Upper lobe of left lung (tissue), 4 donors: Measurements from ENCODE around the gene UCHL5.

Source experiments
- CTCF ChIP-seq, 6 experiments: fragments of 450-650 bp in 4 of 6; fragments of 200-600 bp in 2 of 6; sonication (generic) in 2 of 6; IDR thresholded peaks; one replicate each; pipeline ENCODE4 v1.5.1; 2016 to 2019; ENCODE audit warnings: antibody characterized with exemption in 6 of 6
- POLR2A ChIP-seq, 4 donors: fragments of 450-650 bp; IDR thresholded peaks; one replicate each; pipeline ENCODE4 v1.5.1; 2016 to 2017; ENCODE audit warnings: antibody characterized with exemption in 4 of 4, mild to moderate bottlenecking in 2 of 4
- POLR2AphosphoS5 ChIP-seq, 2 donors: sonication (generic); formaldehyde crosslinking; IDR thresholded peaks; one replicate each; pipeline ENCODE4 v1.5.1; 2017; ENCODE audit warnings: antibody characterized with exemption in 2 of 2

DNA sequence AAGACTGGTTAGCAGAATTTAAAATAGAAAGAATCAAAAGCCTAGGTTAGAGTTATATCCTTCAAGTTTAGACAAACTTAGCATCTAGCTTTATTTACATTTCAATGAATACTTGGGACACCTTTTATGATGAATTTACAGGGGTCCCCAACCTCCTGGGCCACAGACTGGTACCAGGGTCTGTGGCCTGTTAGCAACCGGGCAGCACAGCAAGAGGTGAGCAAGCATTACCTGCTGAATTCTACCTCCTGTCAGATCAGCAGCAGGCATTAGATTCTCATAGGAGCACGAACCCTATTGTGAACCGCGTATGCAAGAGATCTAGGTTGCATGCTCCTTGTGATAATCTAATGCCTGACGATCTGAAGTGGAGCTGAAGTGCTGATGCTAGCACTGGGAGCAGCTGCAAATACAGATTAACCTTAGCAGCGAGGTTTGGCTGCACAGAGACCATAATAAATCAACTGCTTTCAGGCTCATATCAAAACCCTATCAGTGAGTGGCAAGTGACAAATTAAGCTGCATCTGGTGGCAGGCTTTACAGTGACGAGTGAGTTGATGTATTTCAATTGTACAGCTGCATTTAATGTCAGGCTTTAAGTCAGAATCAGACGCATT lies 82.0 kb downstream of the UCHL5 start:
- TF ChIP-seq CTCF (IDR thresholded peaks at IDR 0.05) (no peak), POLR2A (IDR thresholded peaks at IDR 0.05) (no peak), POLR2AphosphoS5 (IDR thresholded peaks at IDR 0.05) (no peak)
